ENCODE measurements around the gene WWC2.

The WWC2 gene

DNA sequence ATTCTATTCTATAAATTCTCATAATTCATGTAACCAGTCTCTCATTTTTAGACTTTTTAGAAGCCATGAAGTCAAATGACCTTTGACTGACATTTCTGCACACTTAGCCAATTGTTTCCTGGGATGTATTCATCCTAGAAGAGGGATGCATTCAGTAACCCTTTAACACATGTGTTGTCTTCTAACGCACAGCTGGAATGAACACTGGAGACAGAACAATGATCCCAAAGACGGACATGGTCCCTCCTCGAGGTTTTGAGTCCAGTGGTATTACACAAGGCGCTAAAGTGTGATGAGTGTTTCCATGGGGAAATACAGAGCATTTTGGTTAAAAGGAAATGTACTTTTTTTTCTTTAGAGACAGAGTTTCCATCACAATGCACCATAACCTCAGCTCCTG, 263.0 kb downstream of the WWC2 start:
- no peak for DNase-seq

DNA sequence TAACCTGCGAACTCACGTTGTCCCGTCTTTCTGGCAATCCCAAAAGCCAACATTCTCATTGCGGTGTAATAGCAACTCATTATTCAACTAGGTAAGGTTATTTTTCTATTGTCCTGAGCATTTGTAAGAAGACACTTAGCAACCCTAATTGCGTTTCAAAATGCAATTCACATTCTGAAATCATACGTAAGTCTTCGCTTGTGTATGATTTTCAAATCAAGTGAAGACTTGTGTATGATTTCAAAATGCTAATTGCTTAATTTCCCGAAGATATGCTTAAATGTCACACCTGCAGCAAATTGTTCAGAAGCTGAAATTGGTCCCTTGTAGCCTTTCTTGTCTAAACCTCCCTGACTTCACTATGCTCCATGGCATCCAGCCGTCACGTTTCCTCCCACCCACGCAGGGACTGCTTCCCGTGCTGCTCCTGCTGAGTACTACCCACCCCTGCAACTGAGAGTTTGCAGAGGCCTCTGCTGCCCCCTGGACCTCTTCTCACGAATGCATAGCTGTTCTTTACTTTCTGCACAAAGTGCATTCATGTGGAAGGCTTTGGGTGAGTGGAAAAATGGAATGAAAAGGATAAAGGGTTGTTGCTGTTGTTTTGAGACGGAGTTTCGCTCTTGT, 264.0 kb downstream of the WWC2 start:
- DNase-seq: no peak

DNA sequence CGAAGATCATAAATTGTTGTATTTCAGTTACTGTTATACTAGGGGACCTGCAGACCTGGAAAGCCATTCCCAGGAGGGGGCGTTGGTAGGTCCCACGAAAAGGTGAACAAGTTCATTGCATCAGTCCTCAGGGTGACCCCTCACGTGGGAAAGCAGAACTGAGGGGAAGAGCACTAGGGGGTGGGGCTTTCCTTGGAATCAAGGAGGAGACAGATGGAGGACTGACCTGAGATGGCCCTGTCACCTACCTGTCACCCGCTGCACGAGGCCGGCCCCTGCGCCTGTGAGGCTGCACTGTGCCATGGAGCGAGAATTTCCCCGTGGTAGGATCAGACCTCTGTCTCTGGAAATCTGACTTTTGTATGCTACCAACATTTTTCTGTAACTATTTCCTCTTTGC, 265.0 kb downstream of the WWC2 start:
- DNase-seq: no peak

DNA sequence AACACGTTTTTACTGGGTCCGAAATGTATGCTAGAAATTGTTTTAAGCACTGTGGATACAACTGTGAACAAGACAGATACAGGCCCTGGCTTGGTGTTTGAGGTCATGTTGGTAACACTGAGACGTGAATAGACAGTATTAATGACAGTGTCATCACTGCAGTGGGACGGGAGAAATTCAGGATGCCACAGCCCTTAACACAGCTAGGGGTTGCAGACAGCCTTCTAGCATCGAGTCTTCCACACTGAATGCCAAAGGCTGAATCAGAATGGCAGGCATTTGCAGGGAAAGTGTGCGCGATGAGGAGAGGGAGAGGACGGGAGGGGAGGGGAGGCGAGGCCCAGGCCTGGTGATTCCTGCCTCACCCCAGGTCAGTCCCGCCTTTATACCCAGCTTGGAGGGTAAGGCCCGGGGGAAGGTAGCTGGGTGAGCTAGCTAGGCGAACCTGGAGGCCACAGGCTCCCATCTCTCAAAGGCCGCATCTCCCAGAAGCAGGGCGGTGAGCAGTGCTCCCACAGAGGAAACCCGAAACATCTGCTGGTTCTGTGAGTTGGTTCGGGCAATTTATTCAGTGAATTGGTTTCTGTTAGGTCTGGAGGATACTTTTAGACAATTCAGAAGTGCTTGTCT, 267.3 kb downstream of the WWC2 start:
- no peak for DNase-seq

GRCh38 chr4:183369073-183369472, 270.0 kb downstream of the WWC2 start:
- DNase-seq: no peak
